ENCODE measurements around the gene RBMS3. TPM values are rescaled to one million over a fixed set of nuclear protein-coding genes. Genes with fewer than 3 reads are reported as not detected.

RBMS3 gene
- total and polyA plus RNA-seq, 2 of the 13 experiments (the other 11 are each of a cell fraction or from before 2014, with no cell fraction given), result not detected

GRCh38 chr3:29240887-29241286 lies 40.0 kb upstream of the RBMS3 start:
- in situ Hi-C loops (cut with HindIII; ENCODE audit: extremely low pct_ligation_motif_present, low pct_unique_long_range_greater_than_20kb) (no loop called here), intact Hi-C loops (cut with micrococcal nuclease; ENCODE audit: unreplicated experiment) (no loop called here)
- Histone ChIP-seq H2AFZ (ENCODE audit: low read length) (no peak overlapping the region), H3K9me3 (ENCODE audit: low read length) (no peaks in the 10 kb centered on the region), H4K20me1 (ENCODE audit: insufficient read depth, low read length) (no peaks in the 10 kb centered on the region), H3K27ac (ENCODE audit: extremely low read length, insufficient read depth, low read length) (no peak overlapping the region), H3K4me1 (ENCODE audit: insufficient read depth, low read length) (no peaks in the 10 kb centered on the region), H3K27me3 (ENCODE audit: control insufficient read depth in 1 of 2, insufficient read depth in 2 of 2, low read length in 2 of 2) (no peaks in the 10 kb centered on the region), H3K79me2 (ENCODE audit: insufficient read depth, low read length) (no peaks in the 10 kb centered on the region), H3K4me3 (replicated peaks in 1 of 3; ENCODE audit: insufficient read depth in 1 of 3, low read depth in 2 of 3, low read length in 3 of 3) (no peak overlapping the region), H3K36me3 (replicated peaks in 1 of 2; ENCODE audit: control insufficient read depth in 1 of 2, insufficient read depth in 2 of 2, low read length in 2 of 2) (no peaks in the 10 kb centered on the region), H3K4me2 (ENCODE audit: low read depth, low read length) (no peak overlapping the region), H3K9ac (ENCODE audit: insufficient read depth, low read depth, low read length) (no peak overlapping the region)
- ChIA-PET CTCF (ENCODE audit: low intra/inter-chr PET ratio, low total read pairs) (no interaction called here), POLR2A (no interaction called here)
- BruUV-seq (replicated peaks), result no TSS peak
- no peak for ATAC-seq
- TF ChIP-seq ZKSCAN1 (IDR thresholded peaks at IDR 0.05; ENCODE audit: low read length) (no peak), KDM1A (CRISPR knock-in tag; IDR thresholded peaks at IDR 0.05) (no peak), ZNF569 (CRISPR knock-in tag; IDR thresholded peaks at IDR 0.05; ENCODE audit: borderline replicate concordance) (no peak), HNRNPK (IDR thresholded peaks at IDR 0.05; ENCODE audit: low read depth, low read length, poor library complexity, severe bottlenecking) (no peak)
- FAIRE-seq, result no peak
- WGBS (ENCODE audit: low lambda C conversion rate), result 0% methylated on average over 1 of the region's 4 CpGs
- DNase-seq (ENCODE audit: low spot score), result no peak

GRCh38 chr3:29241855-29242254 lies 39.0 kb upstream of the RBMS3 start:
- Histone ChIP-seq H3K9me3 (ENCODE audit: low read length) (no peaks in the 10 kb centered on the region), H3K36me3 (replicated peaks in 1 of 2; ENCODE audit: control insufficient read depth in 1 of 2, insufficient read depth in 2 of 2, low read length in 2 of 2) (no peaks in the 10 kb centered on the region), H3K79me2 (ENCODE audit: insufficient read depth, low read length) (no peaks in the 10 kb centered on the region), H3K4me3 (replicated peaks in 1 of 3; ENCODE audit: insufficient read depth in 1 of 3, low read depth in 2 of 3, low read length in 3 of 3) (no peak overlapping the region), H3K9ac (ENCODE audit: insufficient read depth, low read depth, low read length) (no peak overlapping the region), H3K27ac (ENCODE audit: extremely low read length, insufficient read depth, low read length) (no peak overlapping the region), H3K4me1 (ENCODE audit: insufficient read depth, low read length) (no peaks in the 10 kb centered on the region), H3K4me2 (ENCODE audit: low read depth, low read length) (no peak overlapping the region), H2AFZ (ENCODE audit: low read length) (no peak overlapping the region), H4K20me1 (ENCODE audit: insufficient read depth, low read length) (no peaks in the 10 kb centered on the region), H3K27me3 (ENCODE audit: control insufficient read depth in 1 of 2, insufficient read depth in 2 of 2, low read length in 2 of 2) (no peaks in the 10 kb centered on the region; a peak in 1 of 5 replicates)
- ChIA-PET CTCF (ENCODE audit: low intra/inter-chr PET ratio, low total read pairs) (no interaction called here), POLR2A (no interaction called here)
- no TSS peak for BruUV-seq (replicated peaks)
- intact Hi-C loops (cut with micrococcal nuclease; ENCODE audit: unreplicated experiment) (no loop called here), in situ Hi-C loops (cut with HindIII; ENCODE audit: extremely low pct_ligation_motif_present, low pct_unique_long_range_greater_than_20kb) (no loop called here)
- FAIRE-seq (no peak), DNase-seq (ENCODE audit: low spot score) (no peak), ATAC-seq (no peak)
- TF ChIP-seq RORA (CRISPR knock-in tag; IDR thresholded peaks at IDR 0.05), result no peak
- TF ChIP-seq THYN1 (CRISPR knock-in tag; IDR thresholded peaks at IDR 0.05; ENCODE audit: borderline replicate concordance, low read depth), result no peak
- no peak for TF ChIP-seq HDAC1 (CRISPR knock-in tag; IDR thresholded peaks at IDR 0.05)
- TF ChIP-seq FOXP1 (IDR thresholded peaks at IDR 0.05), result no peak
- TF ChIP-seq FOXP1 (CRISPR knock-in tag; IDR thresholded peaks at IDR 0.05), result no peak
- no peak for TF ChIP-seq ZBTB40 (IDR thresholded peaks at IDR 0.05)
- no peak for TF ChIP-seq ZBTB40 (CRISPR knock-in tag; IDR thresholded peaks at IDR 0.05)
- no peak for TF ChIP-seq RXRB (CRISPR knock-in tag; IDR thresholded peaks at IDR 0.05; ENCODE audit: borderline replicate concordance)
- no peak for TF ChIP-seq MXI1 (IDR thresholded peaks at IDR 0.05; ENCODE audit: borderline replicate concordance, low read depth, low read length)
- TF ChIP-seq DMAP1 (CRISPR knock-in tag; IDR thresholded peaks at IDR 0.05), result no peak
